ENCODE results near the gene BICC1. TPM values are rescaled to one million over a fixed set of nuclear protein-coding genes. Genes with fewer than 3 reads are reported as not detected.

The BICC1 gene
- total and polyA plus RNA-seq, 2 donors (not counting 1 experiment from before 2014, with no cell fraction given): not detected

- no peak overlapping the region for H3K4me3 Mint-ChIP-seq
- Histone ChIP-seq H3K27me3 (replicated peaks in 1 of 4; ENCODE audit: control extremely low read depth in 1 of 4, control insufficient read depth in 3 of 4, insufficient read depth in 4 of 4, low read length in 3 of 4) (no peaks in the 10 kb centered on the region), H3K9me3 (ENCODE audit: control extremely low read depth in 1 of 3, control insufficient read depth in 2 of 3, insufficient read depth in 1 of 3, low read length in 2 of 3) (no peaks in the 10 kb centered on the region), H4K20me1 (ENCODE audit: control insufficient read depth, insufficient read depth, low read length, poor library complexity, severe bottlenecking) (no peaks in the 10 kb centered on the region), H3K4me2 (replicated peaks; ENCODE audit: low read depth, low read length, poor library complexity, severe bottlenecking) (no peak overlapping the region), H3K27ac (ENCODE audit: low read length in 2 of 2) (no peak overlapping the region), H3K9ac (ENCODE audit: low read length) (no peak overlapping the region), H2AFZ (ENCODE audit: insufficient read depth, low read depth, low read length, poor library complexity, severe bottlenecking) (no peak overlapping the region), H3K4me1 (ENCODE audit: control insufficient read depth in 2 of 2, insufficient read depth in 2 of 2, low read length in 2 of 2) (no peaks in the 10 kb centered on the region), H3K36me3 (replicated peaks in 1 of 2; ENCODE audit: control extremely low read depth in 1 of 2, control insufficient read depth in 1 of 2, extremely low read depth in 1 of 2, insufficient read depth in 2 of 2, low read length in 1 of 2) (no peaks in the 10 kb centered on the region), H3K4me3 (ENCODE audit: control extremely low read depth in 1 of 5, extremely low read depth in 1 of 5, insufficient read depth in 1 of 5, low read depth in 2 of 5, low read length in 4 of 5) (no peak overlapping the region), H3K79me2 (ENCODE audit: control insufficient read depth, insufficient read depth, low read length) (no peaks in the 10 kb centered on the region)
- H3K4me1 Mint-ChIP-seq: no peaks in the 10 kb centered on the region
- WGBS (ENCODE audit: insufficient coverage): no CpG with 5 or more reads among the region's 1 CpG
- peaks cover 4% of the 10 kb centered on the region for H3K27me3 Mint-ChIP-seq
- POLR2A ChIA-PET: no interaction called here
- DNase-seq: no peak
- no peak for ATAC-seq (ENCODE audit: low read depth)
- no peaks in the 10 kb centered on the region for H3K9me3 Mint-ChIP-seq (ENCODE audit: insufficient read depth)
- TF ChIP-seq EZH2 (IDR thresholded peaks at IDR 0.05; ENCODE audit: borderline replicate concordance, insufficient read depth, low read depth, low read length, poor library complexity, severe bottlenecking) (no peak), CTCF (IDR thresholded peaks at IDR 0.05) (no peak)
- intact Hi-C loops (cut with micrococcal nuclease): no loop called here
- no peak overlapping the region for H3K27ac Mint-ChIP-seq
- CTCF ChIA-PET: interaction anchor here (0.6 kb wide), 1 partner anchor 15 kb away, joined by 3 read pairs; no protein-coding TSS in a partner anchor
Observed at GRCh38 chr10:58757352-58758065, 244.8 kb downstream of the BICC1 start.

GRCh38 chr10:58758321-58758720, 245.6 kb downstream of the BICC1 start:
- H3K4me1 Mint-ChIP-seq: no peaks in the 10 kb centered on the region
- Histone ChIP-seq H2AFZ (ENCODE audit: insufficient read depth, low read depth, low read length, poor library complexity, severe bottlenecking) (no peak overlapping the region), H3K4me1 (ENCODE audit: control insufficient read depth in 2 of 2, insufficient read depth in 2 of 2, low read length in 2 of 2) (no peaks in the 10 kb centered on the region), H3K36me3 (replicated peaks in 1 of 2; ENCODE audit: control extremely low read depth in 1 of 2, control insufficient read depth in 1 of 2, extremely low read depth in 1 of 2, insufficient read depth in 2 of 2, low read length in 1 of 2) (no peaks in the 10 kb centered on the region), H3K79me2 (ENCODE audit: control insufficient read depth, insufficient read depth, low read length) (no peaks in the 10 kb centered on the region), H4K20me1 (ENCODE audit: control insufficient read depth, insufficient read depth, low read length, poor library complexity, severe bottlenecking) (no peaks in the 10 kb centered on the region), H3K9me3 (ENCODE audit: control extremely low read depth in 1 of 3, control insufficient read depth in 2 of 3, insufficient read depth in 1 of 3, low read length in 2 of 3) (no peaks in the 10 kb centered on the region), H3K4me3 (ENCODE audit: control extremely low read depth in 1 of 5, extremely low read depth in 1 of 5, insufficient read depth in 1 of 5, low read depth in 2 of 5, low read length in 4 of 5) (no peak overlapping the region), H3K27ac (ENCODE audit: low read length in 2 of 2) (no peak overlapping the region), H3K27me3 (replicated peaks in 1 of 4; ENCODE audit: control extremely low read depth in 1 of 4, control insufficient read depth in 3 of 4, insufficient read depth in 4 of 4, low read length in 3 of 4) (no peaks in the 10 kb centered on the region), H3K4me2 (replicated peaks; ENCODE audit: low read depth, low read length, poor library complexity, severe bottlenecking) (no peak overlapping the region), H3K9ac (ENCODE audit: low read length) (no peak overlapping the region)
- intact Hi-C loops (cut with micrococcal nuclease): no loop called here
- no peaks in the 10 kb centered on the region for H3K9me3 Mint-ChIP-seq (ENCODE audit: insufficient read depth)
- POLR2A ChIA-PET: no interaction called here
- TF ChIP-seq EZH2 (IDR thresholded peaks at IDR 0.05; ENCODE audit: borderline replicate concordance, insufficient read depth, low read depth, low read length, poor library complexity, severe bottlenecking) (no peak), CTCF (IDR thresholded peaks at IDR 0.05) (no peak)
- WGBS (ENCODE audit: insufficient coverage): no CpG with 5 or more reads among the region's 1 CpG
- ATAC-seq (ENCODE audit: low read depth) (no peak), DNase-seq (no peak)
- H3K27me3 Mint-ChIP-seq: peaks cover 4% of the 10 kb centered on the region
- CTCF ChIA-PET: interaction anchor here (1.3 kb wide), 1 partner anchor 11 kb away, joined by 3 read pairs; no protein-coding TSS in a partner anchor
- H3K27ac Mint-ChIP-seq: no peak overlapping the region
- H3K4me3 Mint-ChIP-seq: no peak overlapping the region

Data from B cell (primary cell).